GM12878 (cell line): Measurements from ENCODE around the gene KAZN. TPM values are rescaled to one million over a fixed set of nuclear protein-coding genes. Genes with fewer than 3 reads are reported as not detected.

Experiments used
- ATAC-seq: fragments of 200-7000 bp; cut with Tn5 transposase; 3 replicates; pipeline ENCODE4 v1.9.1; 2020; ENCODE audit warnings: mild to moderate bottlenecking, moderate library complexity
- BruUV-seq: library from RNA; stranded (reverse); fragments of 400-500 nt; replicated peaks from 2 replicates; lab custom pipeline; 2021; lab: Mats Ljungman, UMichigan
- CTCF ChIA-PET: fragments of 300-600 bp; sonication (Branson Sonifier 250); formaldehyde crosslinking; extraction: SDS; loops from one replicate; lab custom pipeline; 2021; ENCODE audit warnings: inconsistent platforms; lab: Yijun Ruan, JAX
- POLR2A ChIA-PET: fragments of 350-600 bp; formaldehyde crosslinking; extraction: SDS; loops from one replicate; lab custom pipeline; 2021; ENCODE audit warnings: inconsistent platforms; lab: Charles Lee
- RAD21 ChIA-PET: fragments of 300-600 bp; sonication (Branson Sonifier 250); formaldehyde crosslinking; loops from one replicate; lab custom pipeline; 2023; ENCODE audit warnings: antibody characterized with exemption; ENCODE audit not compliant: unreplicated experiment; lab: Charles Lee
- SMC1A ChIA-PET: fragments of 300-600 bp; sonication (Branson Sonifier 250); formaldehyde crosslinking; loops from one replicate; lab custom pipeline; 2023; ENCODE audit not compliant: unreplicated experiment, uncharacterized antibody; lab: Charles Lee
- DNase-seq: peaks from one replicate; pipeline ENCODE4 v3.0.0-alpha.2; 2011; ENCODE audit warnings: low read depth, low spot score
- FAIRE-seq: peaks from 3 replicates; lab custom pipeline; 2011; peaks lifted over from hg19 to GRCh38; lab: Jason Lieb, UNC
- H2AFZ ChIP-seq: 2 replicates; pipeline ENCODE4 v1.6.0; 2011; ENCODE audit warnings: low read depth, low read length, control low read depth; ENCODE audit not compliant: control insufficient read depth
- H3K27ac ChIP-seq: 2 replicates; pipeline ENCODE4 v1.5.1; 2011; ENCODE audit warnings: control low read depth; ENCODE audit not compliant: control insufficient read depth, insufficient read depth
- H3K27me3 ChIP-seq, 2 experiments: replicated peaks in 1 of 2; 2 replicates each; pipeline versions ENCODE4 v1.6.0 to v1.6.1; 2011; ENCODE audit warnings: low read length in 1 of 2; ENCODE audit not compliant: control insufficient read depth in 2 of 2, insufficient read depth in 2 of 2
- H3K36me3 ChIP-seq, 2 experiments: 2 replicates each; pipeline ENCODE4 v1.5.1; 2011; ENCODE audit warnings: low read length in 1 of 2; ENCODE audit not compliant: control insufficient read depth in 2 of 2, insufficient read depth in 2 of 2
- H3K4me1 ChIP-seq: 2 replicates; pipeline ENCODE4 v1.6.1; 2011; ENCODE audit warnings: mild to moderate bottlenecking, low read length, moderate library complexity, mixed read lengths; ENCODE audit not compliant: control insufficient read depth, insufficient read depth
- H3K4me2 ChIP-seq: 2 replicates; pipeline ENCODE4 v1.6.0; 2011; ENCODE audit warnings: control low read depth; ENCODE audit not compliant: control insufficient read depth, insufficient read depth
- H3K4me3 ChIP-seq: fragments of 200-600 bp; sonication (generic); 2 replicates; pipeline ENCODE4 v1.5.1; 2016
- H3K79me2 ChIP-seq: 2 replicates; pipeline ENCODE4 v1.6.0; 2011; ENCODE audit warnings: low read length; ENCODE audit not compliant: control insufficient read depth, insufficient read depth
- H3K9ac ChIP-seq: 2 replicates; pipeline ENCODE4 v1.8.0; 2011; ENCODE audit warnings: low read length, control low read depth, mixed read lengths; ENCODE audit not compliant: control insufficient read depth, insufficient read depth
- H3K9me3 ChIP-seq: replicated peaks from 3 replicates; pipeline ENCODE4 v1.5.1; 2011; ENCODE audit warnings: mild to moderate bottlenecking, low read length; ENCODE audit not compliant: control insufficient read depth, insufficient read depth
- H4K20me1 ChIP-seq: 2 replicates; pipeline ENCODE4 v1.6.0; 2011; ENCODE audit not compliant: control insufficient read depth, insufficient read depth
- ATF7 ChIP-seq: fragments of 450-650 bp; IDR thresholded peaks from 2 replicates; pipeline ENCODE4 v1.6.1; 2016; ENCODE audit warnings: low read depth, mild to moderate bottlenecking
- BCL11A ChIP-seq: IDR thresholded peaks from 2 replicates; pipeline ENCODE4 v1.6.1; 2011; ENCODE audit warnings: low read depth, low read length
- CBX3 ChIP-seq: fragments of 200-600 bp; sonication (generic); IDR thresholded peaks from 2 replicates; pipeline ENCODE4 v1.6.1; 2016; ENCODE audit warnings: low read depth, borderline replicate concordance
- CREM ChIP-seq: IDR thresholded peaks from 2 replicates; pipeline ENCODE4 v1.6.1; 2014; ENCODE audit warnings: antibody characterized with exemption, low read depth
- FOS ChIP-seq: IDR thresholded peaks from 3 replicates; pipeline ENCODE4 v1.6.1; 2011; ENCODE audit warnings: borderline replicate concordance; ENCODE audit not compliant: insufficient read length; ENCODE audit errors: extremely low read depth
- HDAC2 ChIP-seq: fragments of 200-600 bp; sonication (generic); IDR thresholded peaks from 2 replicates; pipeline ENCODE4 v1.6.1; 2017
- MTA2 ChIP-seq: fragments of 450-650 bp; IDR thresholded peaks from 2 replicates; pipeline ENCODE4 v1.6.1; 2016; ENCODE audit warnings: low read depth, mild to moderate bottlenecking, moderate library complexity
- MYC ChIP-seq: IDR thresholded peaks from 2 replicates; pipeline ENCODE4 v1.6.1; 2011; ENCODE audit warnings: mild to moderate bottlenecking, low read length, moderate library complexity, inconsistent platforms; ENCODE audit not compliant: insufficient read depth, insufficient replicate concordance, insufficient read length, severe bottlenecking
- NRF1 ChIP-seq: conservative IDR thresholded peaks from 2 replicates; pipeline ENCODE4 v1.6.1; 2011; ENCODE audit warnings: mild to moderate bottlenecking, low read depth, low read length, improper control_type of control experiment
- PML ChIP-seq: IDR thresholded peaks from 2 replicates; pipeline ENCODE4 v1.6.1; 2012; ENCODE audit warnings: low read length, inconsistent platforms
- POU2F2 ChIP-seq: IDR thresholded peaks from 3 replicates; pipeline ENCODE4 v1.6.1; 2011; ENCODE audit warnings: low read depth, mild to moderate bottlenecking, low read length, borderline replicate concordance
- RUNX3 ChIP-seq: IDR thresholded peaks from 2 replicates; pipeline ENCODE4 v1.6.1; 2012; ENCODE audit warnings: low read length, inconsistent platforms
- SREBF1 ChIP-seq: IDR thresholded peaks from 2 replicates; pipeline ENCODE4 v1.6.1; 2012; ENCODE audit warnings: mild to moderate bottlenecking, low read length
- STAT3 ChIP-seq: IDR thresholded peaks from 2 replicates; pipeline ENCODE4 v1.6.1; 2011; ENCODE audit warnings: low read depth, low read length, improper control_type of control experiment
- SUPT20H ChIP-seq: IDR thresholded peaks from 2 replicates; pipeline ENCODE4 v1.6.1; 2011; ENCODE audit warnings: low read depth, mild to moderate bottlenecking, low read length, moderate library complexity, borderline replicate concordance; ENCODE audit not compliant: control insufficient read depth
- TARDBP ChIP-seq: IDR thresholded peaks from 2 replicates; pipeline ENCODE4 v1.6.1; 2016; ENCODE audit warnings: borderline replicate concordance
- WGBS: methylation state at CpG from one replicate; pipeline ENCODE4 v1.1.6; 2016; ENCODE audit warnings: low lambda C conversion rate; ENCODE audit not compliant: insufficient replicate concordance, insufficient coverage; ENCODE audit errors: missing lambda C conversion rate; 5-methylcytosine and 5-hydroxymethylcytosine counted together
- in situ Hi-C: fragments of 300-500 bp; cut with MboI; formaldehyde crosslinking; loops from 9 replicates; pipeline ENCODE4 v1.14.3; 2018; ENCODE audit warnings: mixed read lengths
- intact Hi-C: fragments of 100-400 bp; cut with micrococcal nuclease; formaldehyde crosslinking; loops from one replicate; pipeline ENCODE4 v1.14.2; 2022; ENCODE audit not compliant: unreplicated experiment
- polyA plus RNA-seq, 11 experiments: library from polyadenylated mRNA; depleted of rRNA in 4 of 11; unstranded in 6 of 11; stranded (reverse) in 5 of 11; fragments of >200 nt; fragmentation: Nextera tagmentation in 4 of 11; fragmentation: Illumina TruSeq in 1 of 11; extraction: Ambion mirVana in 4 of 11; extraction: Trizol in 1 of 11; gene quantifications; 1 replicate in 1 of 11; 2 replicates in 10 of 11; pipeline versions ENCODE4 v1.2.1 to v1.2.3, GENCODE V29; 2011 to 2016; ENCODE audit warnings: inconsistent platforms in 2 of 11, missing spikeins in 2 of 11, low read depth in 1 of 11
- total RNA-seq, 4 experiments: library from RNA; depleted of rRNA in 3 of 4; stranded (reverse); fragments of >200 nt in 3 of 4; fragmentation: Illumina TruSeq in 1 of 4; extraction: Trizol in 1 of 4; gene quantifications; 2 replicates each; pipeline versions ENCODE4 v1.2.1 to v1.2.3, GENCODE V29; 2013 to 2021
- TF ChIP-seq, protein P1 (sequence below): fragments of 150-350 bp; IDR thresholded peaks from 2 replicates; pipeline ENCODE4 v1.6.1; 2016; ENCODE audit warnings: low read depth, low read length
- TF ChIP-seq, protein P2 (sequence below): fragments of 450-650 bp; IDR thresholded peaks from 2 replicates; pipeline ENCODE4 v1.6.1; 2017; ENCODE audit warnings: mild to moderate bottlenecking, moderate library complexity

Gene KAZN
- total and polyA plus RNA-seq, 10 of the 15 experiments (the other 5 are each of a cell fraction or from before 2014, with no cell fraction given) = 0.72 to 4.0 (median 1.2) TPM

DNA sequence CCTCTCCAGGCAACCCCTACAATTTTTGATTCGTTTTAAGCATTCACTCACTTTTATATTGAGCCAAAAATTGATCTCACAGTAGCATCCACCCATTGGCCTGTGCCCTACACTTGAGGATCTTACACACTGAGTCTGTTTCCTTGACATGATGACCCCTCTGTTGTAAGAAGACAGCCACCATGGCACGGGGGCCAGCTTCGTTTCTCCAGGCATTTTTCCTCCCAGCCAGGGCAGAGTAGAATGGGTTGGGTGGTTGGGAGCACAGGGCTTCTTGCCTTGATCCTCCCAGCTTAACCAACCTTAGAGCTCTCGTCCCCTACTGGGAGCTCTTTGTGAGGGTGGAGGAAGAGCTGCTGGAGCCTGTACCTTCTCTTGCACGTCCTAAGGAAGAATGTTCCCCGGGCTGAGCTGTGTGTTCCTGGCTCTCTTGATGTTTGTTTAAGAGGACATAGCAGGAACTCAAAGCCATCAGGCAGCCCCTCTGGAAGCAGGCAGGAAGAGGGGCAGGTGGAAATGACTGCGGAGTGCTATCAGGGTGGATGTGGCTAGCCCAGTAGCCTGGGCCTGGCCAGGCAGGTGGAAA is 341.9 kb downstream of the KAZN start (continued):
- TF ChIP-seq, protein P1, sequence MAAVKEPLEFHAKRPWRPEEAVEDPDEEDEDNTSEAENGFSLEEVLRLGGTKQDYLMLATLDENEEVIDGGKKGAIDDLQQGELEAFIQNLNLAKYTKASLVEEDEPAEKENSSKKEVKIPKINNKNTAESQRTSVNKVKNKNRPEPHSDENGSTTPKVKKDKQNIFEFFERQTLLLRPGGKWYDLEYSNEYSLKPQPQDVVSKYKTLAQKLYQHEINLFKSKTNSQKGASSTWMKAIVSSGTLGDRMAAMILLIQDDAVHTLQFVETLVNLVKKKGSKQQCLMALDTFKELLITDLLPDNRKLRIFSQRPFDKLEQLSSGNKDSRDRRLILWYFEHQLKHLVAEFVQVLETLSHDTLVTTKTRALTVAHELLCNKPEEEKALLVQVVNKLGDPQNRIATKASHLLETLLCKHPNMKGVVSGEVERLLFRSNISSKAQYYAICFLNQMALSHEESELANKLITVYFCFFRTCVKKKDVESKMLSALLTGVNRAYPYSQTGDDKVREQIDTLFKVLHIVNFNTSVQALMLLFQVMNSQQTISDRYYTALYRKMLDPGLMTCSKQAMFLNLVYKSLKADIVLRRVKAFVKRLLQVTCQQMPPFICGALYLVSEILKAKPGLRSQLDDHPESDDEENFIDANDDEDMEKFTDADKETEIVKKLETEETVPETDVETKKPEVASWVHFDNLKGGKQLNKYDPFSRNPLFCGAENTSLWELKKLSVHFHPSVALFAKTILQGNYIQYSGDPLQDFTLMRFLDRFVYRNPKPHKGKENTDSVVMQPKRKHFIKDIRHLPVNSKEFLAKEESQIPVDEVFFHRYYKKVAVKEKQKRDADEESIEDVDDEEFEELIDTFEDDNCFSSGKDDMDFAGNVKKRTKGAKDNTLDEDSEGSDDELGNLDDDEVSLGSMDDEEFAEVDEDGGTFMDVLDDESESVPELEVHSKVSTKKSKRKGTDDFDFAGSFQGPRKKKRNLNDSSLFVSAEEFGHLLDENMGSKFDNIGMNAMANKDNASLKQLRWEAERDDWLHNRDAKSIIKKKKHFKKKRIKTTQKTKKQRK = no peak
- no peak for TF ChIP-seq TARDBP
- no peak for TF ChIP-seq MTA2
- TF ChIP-seq STAT3 = no peak
- no peak for TF ChIP-seq ATF7
- TF ChIP-seq CREM = no peak

DNA sequence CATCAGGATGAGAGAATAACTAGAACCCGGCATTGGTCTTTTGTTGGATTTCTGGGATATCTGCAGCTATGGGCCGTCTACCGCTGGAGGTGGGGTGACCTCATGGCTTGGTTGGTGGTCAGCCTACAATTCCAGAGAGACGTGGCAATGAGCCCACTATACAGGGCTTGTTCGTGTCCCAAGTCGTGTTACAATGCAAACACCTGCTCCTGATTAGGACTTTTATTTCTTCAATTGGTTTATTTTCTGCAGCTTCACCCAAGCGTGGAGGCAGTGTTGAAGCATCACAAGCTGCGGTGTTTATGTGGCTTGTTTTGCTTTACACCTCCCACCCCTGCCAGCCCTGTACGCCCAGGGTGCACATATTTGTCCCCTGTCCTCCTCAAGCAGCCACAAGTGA is 343.4 kb downstream of the KAZN start:
- WGBS = 33% methylated on average over 9 of the region's 9 CpGs
- FAIRE-seq = no peak

More for the DNA sequence above, 343.4 kb downstream of the KAZN start:
- ATAC-seq (no peak), DNase-seq (no peak)
- no peaks in the 10 kb centered on the region for H3K36me3 ChIP-seq
- H3K27ac ChIP-seq = no peak overlapping the region
- BruUV-seq = no TSS peak
- H3K9ac ChIP-seq = no peak overlapping the region
- H3K4me2 ChIP-seq = no peak overlapping the region
- no peak overlapping the region for H2AFZ ChIP-seq
- ChIA-PET POLR2A (interaction anchor here (0.5 kb wide), 1 partner anchor 46 kb away, joined by 3 read pairs; no protein-coding TSS in a partner anchor), SMC1A (no interaction called here), RAD21 (no interaction called here), CTCF (no interaction called here)
- no peaks in the 10 kb centered on the region for H4K20me1 ChIP-seq
- no peaks in the 10 kb centered on the region for H3K9me3 ChIP-seq
- in situ Hi-C loops (no loop called here), intact Hi-C loops (no loop called here)
- H3K79me2 ChIP-seq = no peaks in the 10 kb centered on the region
- no peak for TF ChIP-seq POU2F2
- no peak for TF ChIP-seq HDAC2
- no peak for TF ChIP-seq SREBF1
- no peak for TF ChIP-seq RUNX3
- TF ChIP-seq, protein P2, sequence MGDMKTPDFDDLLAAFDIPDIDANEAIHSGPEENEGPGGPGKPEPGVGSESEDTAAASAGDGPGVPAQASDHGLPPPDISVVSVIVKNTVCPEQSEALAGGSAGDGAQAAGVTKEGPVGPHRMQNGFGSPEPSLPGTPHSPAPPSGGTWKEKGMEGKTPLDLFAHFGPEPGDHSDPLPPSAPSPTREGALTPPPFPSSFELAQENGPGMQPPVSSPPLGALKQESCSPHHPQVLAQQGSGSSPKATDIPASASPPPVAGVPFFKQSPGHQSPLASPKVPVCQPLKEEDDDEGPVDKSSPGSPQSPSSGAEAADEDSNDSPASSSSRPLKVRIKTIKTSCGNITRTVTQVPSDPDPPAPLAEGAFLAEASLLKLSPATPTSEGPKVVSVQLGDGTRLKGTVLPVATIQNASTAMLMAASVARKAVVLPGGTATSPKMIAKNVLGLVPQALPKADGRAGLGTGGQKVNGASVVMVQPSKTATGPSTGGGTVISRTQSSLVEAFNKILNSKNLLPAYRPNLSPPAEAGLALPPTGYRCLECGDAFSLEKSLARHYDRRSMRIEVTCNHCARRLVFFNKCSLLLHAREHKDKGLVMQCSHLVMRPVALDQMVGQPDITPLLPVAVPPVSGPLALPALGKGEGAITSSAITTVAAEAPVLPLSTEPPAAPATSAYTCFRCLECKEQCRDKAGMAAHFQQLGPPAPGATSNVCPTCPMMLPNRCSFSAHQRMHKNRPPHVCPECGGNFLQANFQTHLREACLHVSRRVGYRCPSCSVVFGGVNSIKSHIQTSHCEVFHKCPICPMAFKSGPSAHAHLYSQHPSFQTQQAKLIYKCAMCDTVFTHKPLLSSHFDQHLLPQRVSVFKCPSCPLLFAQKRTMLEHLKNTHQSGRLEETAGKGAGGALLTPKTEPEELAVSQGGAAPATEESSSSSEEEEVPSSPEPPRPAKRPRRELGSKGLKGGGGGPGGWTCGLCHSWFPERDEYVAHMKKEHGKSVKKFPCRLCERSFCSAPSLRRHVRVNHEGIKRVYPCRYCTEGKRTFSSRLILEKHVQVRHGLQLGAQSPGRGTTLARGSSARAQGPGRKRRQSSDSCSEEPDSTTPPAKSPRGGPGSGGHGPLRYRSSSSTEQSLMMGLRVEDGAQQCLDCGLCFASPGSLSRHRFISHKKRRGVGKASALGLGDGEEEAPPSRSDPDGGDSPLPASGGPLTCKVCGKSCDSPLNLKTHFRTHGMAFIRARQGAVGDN = no peak
- TF ChIP-seq SUPT20H = no peak
- TF ChIP-seq BCL11A = no peak
- no peak for TF ChIP-seq FOS
- TF ChIP-seq CBX3 = no peak
- no peak for TF ChIP-seq MYC
- TF ChIP-seq TARDBP = no peak
- no peak for TF ChIP-seq NRF1
- no peak for TF ChIP-seq PML
- no peaks in the 10 kb centered on the region for H3K4me1 ChIP-seq
- H3K4me3 ChIP-seq = no peak overlapping the region
- no peaks in the 10 kb centered on the region for H3K27me3 ChIP-seq
